Measurements from ENCODE around the gene STK24.
"Not testable (repeated sequence)": the region's sequence is repeated elsewhere in the genome, so short reads cannot be mapped to it uniquely, and the experiment has no call there.

Gene STK24

GRCh38 chr13:98575009-98575903, 1.7 kb downstream of the STK24 start:
- Mint-ChIP-seq H3K4me3 (peak overlapping the region; percentile 94), H3K36me3 (peaks cover 28% of the 10 kb centered on the region), H3K4me1 (peaks cover 52% of the 10 kb centered on the region), H3K9me3 (no peaks in the 10 kb centered on the region), H3K27ac (peak overlapping the region; percentile 92), H3K27me3 (peaks cover 3% of the 10 kb centered on the region)
- no peak for DNase-seq
- CTCF ChIA-PET: interaction anchor here (1.1 to 1.4 kb wide), 2 partner anchors 47 to 78 kb away, joined by 3 to 6 read pairs; no protein-coding TSS in a partner anchor

- Mint-ChIP-seq H3K4me1 (peaks cover 79% of the 10 kb centered on the region), H3K27ac (peak overlapping the region; percentile 95), H3K27me3 (no peaks in the 10 kb centered on the region), H3K4me3 (peak overlapping the region; percentile 79), H3K9me3 (no peaks in the 10 kb centered on the region), H3K36me3 (peaks cover 52% of the 10 kb centered on the region)
- CTCF ChIA-PET: interaction anchor here (0.5 to 1.9 kb wide), 5 partner anchors 9 to 127 kb away, joined by 3 to 4 read pairs (median 3); no protein-coding TSS in a partner anchor
- peak; percentile 36 for DNase-seq
These were observed 4.8 kb downstream of the STK24 start for GRCh38 chr13:98571955-98572662.

GRCh38 chr13:98570929-98571372, 6.0 kb downstream of the STK24 start:
- H3K27ac Mint-ChIP-seq: peak overlapping the region; percentile 95
- peaks cover 91% of the 10 kb centered on the region for H3K4me1 Mint-ChIP-seq
- peak; percentile 67 for DNase-seq
- H3K36me3 Mint-ChIP-seq: peaks cover 59% of the 10 kb centered on the region
- peak overlapping the region; percentile 79 for H3K4me3 Mint-ChIP-seq
- CTCF ChIA-PET: interaction anchor here (1.0 to 1.9 kb wide), 2 partner anchors 22 to 82 kb away, joined by 3 to 4 read pairs; no protein-coding TSS in a partner anchor
- no peaks in the 10 kb centered on the region for H3K27me3 Mint-ChIP-seq
- H3K9me3 Mint-ChIP-seq: no peaks in the 10 kb centered on the region

- CTCF ChIA-PET, DNase-seq, H3K9me3 Mint-ChIP-seq, H3K27me3 Mint-ChIP-seq: not testable (repeated sequence)
- Mint-ChIP-seq H3K4me1 (peaks cover 99% of the 10 kb centered on the region), H3K27ac (peak overlapping the region; percentile 95), H3K36me3 (peaks cover 53% of the 10 kb centered on the region), H3K4me3 (peak overlapping the region; percentile 79)
These were observed 7.2 kb downstream of the STK24 start for GRCh38 chr13:98569494-98570367.

GRCh38 chr13:98568918-98569317, 8.0 kb downstream of the STK24 start:
- CTCF ChIA-PET: no interaction called here
- no peaks in the 10 kb centered on the region for H3K27me3 Mint-ChIP-seq
- peak overlapping the region; percentile 25 for H3K4me3 Mint-ChIP-seq
- DNase-seq: no peak
- peaks cover 51% of the 10 kb centered on the region for H3K36me3 Mint-ChIP-seq
- H3K9me3 Mint-ChIP-seq: no peaks in the 10 kb centered on the region
- H3K4me1 Mint-ChIP-seq: peaks cover 99% of the 10 kb centered on the region
- H3K27ac Mint-ChIP-seq: peak overlapping the region; percentile 95

GRCh38 chr13:98567140-98567539, 9.8 kb downstream of the STK24 start:
- H3K27me3 Mint-ChIP-seq: no peaks in the 10 kb centered on the region
- peak overlapping the region; percentile 54 for H3K4me3 Mint-ChIP-seq
- peak overlapping the region; percentile 95 for H3K27ac Mint-ChIP-seq
- peaks cover 41% of the 10 kb centered on the region for H3K36me3 Mint-ChIP-seq
- CTCF ChIA-PET: no interaction called here
- H3K9me3 Mint-ChIP-seq: no peaks in the 10 kb centered on the region
- no peak for DNase-seq
- H3K4me1 Mint-ChIP-seq: peaks cover 98% of the 10 kb centered on the region

GRCh38 chr13:98565726-98566565, 11.0 kb downstream of the STK24 start:
- peaks cover 42% of the 10 kb centered on the region for H3K36me3 Mint-ChIP-seq
- peak; percentile 28 for DNase-seq
- H3K4me1 Mint-ChIP-seq: peaks cover 98% of the 10 kb centered on the region
- H3K27ac Mint-ChIP-seq: peak overlapping the region; percentile 95
- no peaks in the 10 kb centered on the region for H3K27me3 Mint-ChIP-seq
- H3K4me3 Mint-ChIP-seq: peak overlapping the region; percentile 42
- CTCF ChIA-PET: interaction anchor here (1.0 kb wide), 1 partner anchor 56 kb away, joined by 3 read pairs; no protein-coding TSS in a partner anchor
- H3K9me3 Mint-ChIP-seq: no peaks in the 10 kb centered on the region

- peak overlapping the region; percentile 95 for H3K27ac Mint-ChIP-seq
- CTCF ChIA-PET: interaction anchor here (0.6 to 1.0 kb wide), 4 partner anchors 14 to 82 kb away, joined by 3 read pairs; no protein-coding TSS in a partner anchor
- peaks cover 43% of the 10 kb centered on the region for H3K36me3 Mint-ChIP-seq
- peak overlapping the region; percentile 82 for H3K4me3 Mint-ChIP-seq
- H3K9me3 Mint-ChIP-seq: no peaks in the 10 kb centered on the region
- DNase-seq: no peak
- H3K27me3 Mint-ChIP-seq: no peaks in the 10 kb centered on the region
- H3K4me1 Mint-ChIP-seq: peaks cover 95% of the 10 kb centered on the region
These were observed 12.7 kb downstream of the STK24 start for GRCh38 chr13:98564204-98564603.

- H3K36me3 Mint-ChIP-seq: peaks cover 39% of the 10 kb centered on the region
- CTCF ChIA-PET: interaction anchor here (0.7 to 1.0 kb wide), 2 partner anchors 42 to 81 kb away, joined by 3 to 5 read pairs; no protein-coding TSS in a partner anchor
These were observed 13.8 kb downstream of the STK24 start for GRCh38 chr13:98563071-98563470.

GRCh38 chr13:98559169-98559568, 17.7 kb downstream of the STK24 start:
- Mint-ChIP-seq H3K9me3 (no peaks in the 10 kb centered on the region), H3K27ac (no peak overlapping the region), H3K4me1 (peaks cover 82% of the 10 kb centered on the region), H3K4me3 (no peak overlapping the region), H3K36me3 (peaks cover 33% of the 10 kb centered on the region), H3K27me3 (no peaks in the 10 kb centered on the region)
- CTCF ChIA-PET: no interaction called here
- no peak for DNase-seq

More at GRCh38 chr13:98563071-98563470, 13.8 kb downstream of the STK24 start:
- H3K27me3 Mint-ChIP-seq: no peaks in the 10 kb centered on the region
- no peaks in the 10 kb centered on the region for H3K9me3 Mint-ChIP-seq
- DNase-seq: peak; percentile 73
- peak overlapping the region; percentile 95 for H3K27ac Mint-ChIP-seq
- peak overlapping the region; percentile 82 for H3K4me3 Mint-ChIP-seq
- H3K4me1 Mint-ChIP-seq: peaks cover 92% of the 10 kb centered on the region

- CTCF ChIA-PET: interaction anchor here (1.6 kb wide), 1 partner anchor 95 kb away, joined by 5 read pairs; no protein-coding TSS in a partner anchor
- Mint-ChIP-seq H3K36me3 (peaks cover 38% of the 10 kb centered on the region), H3K9me3 (no peaks in the 10 kb centered on the region), H3K27ac (peak overlapping the region; percentile 73), H3K27me3 (no peaks in the 10 kb centered on the region), H3K4me1 (peaks cover 81% of the 10 kb centered on the region), H3K4me3 (no peak overlapping the region)
- DNase-seq: no peak
These were observed 18.7 kb downstream of the STK24 start for GRCh38 chr13:98557937-98558792.
